ENCODE results near the gene KIF26B. TPM values are rescaled to one million over a fixed set of nuclear protein-coding genes. Genes with fewer than 3 reads are reported as not detected.

The KIF26B gene
- total and polyA plus RNA-seq, 10 of the 15 experiments (the other 5 are each of a cell fraction or from before 2014, with no cell fraction given), result 0.35 to 11.6 (median 2.2) TPM

GRCh38 chr1:245217853-245218608 is 63.2 kb downstream of the KIF26B start:
- Histone ChIP-seq H3K9me3 (replicated peaks; ENCODE audit: control insufficient read depth, insufficient read depth, low read length) (no peaks in the 10 kb centered on the region), H3K4me3 (no peak overlapping the region), H3K4me2 (ENCODE audit: control insufficient read depth, insufficient read depth) (no peak overlapping the region), H4K20me1 (ENCODE audit: control insufficient read depth, insufficient read depth) (no peaks in the 10 kb centered on the region), H3K27me3 (replicated peaks in 1 of 2; ENCODE audit: control insufficient read depth in 2 of 2, insufficient read depth in 2 of 2, low read length in 1 of 2) (peaks cover 0 to 1% of the 10 kb centered on the region in 2 experiments; a peak in 1 of 4 replicates), H2AFZ (ENCODE audit: control insufficient read depth, low read depth, low read length) (no peak overlapping the region), H3K9ac (ENCODE audit: control insufficient read depth, insufficient read depth, low read length) (no peak overlapping the region), H3K36me3 (ENCODE audit: control insufficient read depth in 2 of 2, insufficient read depth in 2 of 2, low read length in 1 of 2) (no peaks in the 10 kb centered on the region), H3K4me1 (ENCODE audit: control insufficient read depth, insufficient read depth, low read length) (no peaks in the 10 kb centered on the region), H3K79me2 (ENCODE audit: control insufficient read depth, insufficient read depth, low read length) (no peaks in the 10 kb centered on the region), H3K27ac (ENCODE audit: control insufficient read depth, insufficient read depth) (no peak overlapping the region)
- TF ChIP-seq HSF1 (IDR thresholded peaks at IDR 0.05; ENCODE audit: low read depth, low read length) (no peak), SUPT20H (IDR thresholded peaks at IDR 0.05; ENCODE audit: borderline replicate concordance, control insufficient read depth, low read depth, low read length) (no peak), SMAD1 (IDR thresholded peaks at IDR 0.05; ENCODE audit: low read depth, partially characterized antibody) (no peak), NKRF (conservative IDR thresholded peaks at IDR 0.05) (no peak), POLR2AphosphoS5 (IDR thresholded peaks at IDR 0.05; ENCODE audit: low read length) (no peak), EZH2 (IDR thresholded peaks at IDR 0.05; ENCODE audit: borderline replicate concordance, control insufficient read depth, low read depth, low read length) (no peak), ZNF217 (IDR thresholded peaks at IDR 0.05) (no peak), ZNF384 (IDR thresholded peaks at IDR 0.05; ENCODE audit: borderline replicate concordance, low read depth, low read length) (no peak), EED (IDR thresholded peaks at IDR 0.05; ENCODE audit: low read depth) (no peak)
- ChIA-PET SMC1A (ENCODE audit: uncharacterized antibody, unreplicated experiment) (no interaction called here), RAD21 (ENCODE audit: unreplicated experiment) (no interaction called here), POLR2A (no interaction called here), CTCF (interaction anchor here (0.7 kb wide), 1 partner anchor 1044 kb away, joined by 3 read pairs; no protein-coding TSS in a partner anchor)
- no peak for FAIRE-seq
- WGBS (ENCODE audit: insufficient coverage, insufficient replicate concordance, low lambda C conversion rate, missing lambda C conversion rate), result 60% methylated on average over 12 of the region's 12 CpGs
- BruUV-seq (replicated peaks), result no TSS peak
- DNase-seq (ENCODE audit: low read depth, low spot score), result no peak
- in situ Hi-C loops (cut with MboI), result no loop called here
- intact Hi-C loops (cut with micrococcal nuclease; ENCODE audit: unreplicated experiment), result no loop called here
- ATAC-seq, result no peak
